ENCODE results near the gene CHST14.

- TF ChIP-seq BHLHE40 (IDR thresholded peaks at IDR 0.05; ENCODE audit: borderline replicate concordance) (no peak), FOXA1 (IDR thresholded peaks at IDR 0.05) (no peak), ARNT (IDR thresholded peaks at IDR 0.05) (no peak)
These were observed 25.3 kb upstream of the CHST14 start for GRCh38 chr15:40445421-40445922.

Measured in HEK293T (cell line).